GOT3 (cell line): Measurements from ENCODE around the gene SEPTIN1.

Experiments used
- DNase-seq: peaks from one replicate; lab custom pipeline; 2025; ENCODE audit warnings: mixed read lengths; lab: John Stamatoyannopoulos, UW

The SEPTIN1 gene

GRCh38 chr16:30382111-30382881 lies at the start of gene SEPTIN1:
Gene SEPTIN1, minus strand, starts transcription at chr16:30382561. Its CDS starts 19 bp downstream, at chr16:30382542.
- DNase-seq, result no peak

GRCh38 chr16:30430428-30430970 lies 48.1 kb upstream of the SEPTIN1 start:
- DNase-seq, result no peak

GRCh38 chr16:30429678-30430427 lies 47.5 kb upstream of the SEPTIN1 start, which contains the start of gene DCTPP1:
Gene DCTPP1, minus strand, starts transcription at chr16:30430030. Its CDS starts 50 bp downstream, at chr16:30429980.
- peak; percentile 77 for DNase-seq

GRCh38 chr16:30429418-30429677 lies 47.0 kb upstream of the SEPTIN1 start:
- no peak for DNase-seq

GRCh38 chr16:30428055-30428454 lies 45.7 kb upstream of the SEPTIN1 start:
- DNase-seq, result no peak

- no peak for DNase-seq
These were observed 38.6 kb upstream of the SEPTIN1 start for GRCh38 chr16:30421010-30421409.

GRCh38 chr16:30418350-30419181 lies 36.2 kb upstream of the SEPTIN1 start:
- DNase-seq, result no peak

- DNase-seq, result peak; percentile 59
These were observed 35.4 kb upstream of the SEPTIN1 start for GRCh38 chr16:30417529-30418349.

GRCh38 chr16:30416624-30417528 lies 34.5 kb upstream of the SEPTIN1 start:
- DNase-seq, result no peak

- no peak for DNase-seq
These were observed 33.8 kb upstream of the SEPTIN1 start for GRCh38 chr16:30416047-30416603.

GRCh38 chr16:30414159-30414558 lies 31.8 kb upstream of the SEPTIN1 start:
- DNase-seq, result no peak

- DNase-seq, result no peak
These were observed 30.9 kb upstream of the SEPTIN1 start for GRCh38 chr16:30413112-30413806.

GRCh38 chr16:30409125-30410060 lies 27.0 kb upstream of the SEPTIN1 start:
- peak; percentile 48 for DNase-seq

GRCh38 chr16:30407804-30408534 lies 25.6 kb upstream of the SEPTIN1 start:
- DNase-seq, result no peak

GRCh38 chr16:30407102-30407803 lies 24.9 kb upstream of the SEPTIN1 start, which contains the start of gene ZNF771:
Gene ZNF771, plus strand, starts transcription at chr16:30407606. Its CDS starts 448 bp downstream, at chr16:30408054.
- peak; percentile 86 for DNase-seq

- DNase-seq, result no peak
These were observed 24.4 kb upstream of the SEPTIN1 start for GRCh38 chr16:30406795-30407101.
